NCI-H128 (cell line): ENCODE data around the gene CGREF1.

Source experiments
- DNase-seq: peaks from one replicate; lab custom pipeline; 2025; ENCODE audit not compliant: unreplicated experiment; lab: John Stamatoyannopoulos, UW

The CGREF1 gene

GRCh38 chr2:27050996-27051901 lies 67.7 kb downstream of the CGREF1 start, which contains the start of gene AGBL5:
TSS of gene AGBL5 (plus strand) at chr2:27051668. CDS start at chr2:27052959, 1,291 bp downstream.
- peak; percentile 90 for DNase-seq
